ENCODE measurements around the gene LGR6. TPM values are rescaled to one million over a fixed set of nuclear protein-coding genes. Genes with fewer than 3 reads are reported as not detected.

Gene LGR6
- total RNA-seq, 1 experiment from 2014 or later = 0.08 TPM

DNA sequence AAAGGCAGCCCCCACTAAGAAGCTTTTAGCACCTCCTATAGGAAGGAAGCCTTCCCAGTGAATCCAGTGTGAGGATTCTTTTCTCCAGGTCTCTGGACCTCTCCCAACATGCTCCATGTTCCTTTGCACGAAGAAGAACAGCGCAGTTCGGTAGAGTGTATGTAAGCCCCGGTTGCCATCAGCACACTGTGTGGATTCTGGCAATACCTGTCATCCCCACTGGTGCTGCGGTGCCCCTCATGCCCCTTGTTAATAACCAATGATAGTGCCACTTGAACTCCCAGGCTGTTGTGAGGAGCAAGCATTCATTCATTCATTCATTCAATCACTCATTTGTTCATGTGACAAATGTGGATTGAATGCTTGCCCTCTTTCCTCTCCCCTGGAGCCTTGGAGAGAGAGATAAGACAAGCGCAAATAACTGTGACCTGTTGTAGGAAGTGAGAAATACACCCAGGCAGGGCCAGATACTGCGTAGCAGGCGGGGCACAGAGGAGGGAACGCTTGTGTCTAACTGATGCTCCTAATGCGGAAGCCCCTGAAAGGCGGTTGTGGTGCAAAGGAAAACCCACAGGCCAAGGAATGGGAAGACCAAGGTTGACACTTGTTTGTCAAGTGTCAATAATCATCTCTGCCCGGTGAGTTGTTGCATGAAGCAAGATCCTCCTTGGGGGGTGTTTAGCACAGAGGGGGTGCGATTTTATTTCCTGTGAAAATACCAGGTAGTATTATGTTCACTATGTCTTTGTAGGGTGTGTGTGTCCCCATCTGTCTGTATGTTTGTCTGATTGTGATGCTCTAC lies 9.8 kb downstream of the LGR6 start:
- TF ChIP-seq, protein P1, sequence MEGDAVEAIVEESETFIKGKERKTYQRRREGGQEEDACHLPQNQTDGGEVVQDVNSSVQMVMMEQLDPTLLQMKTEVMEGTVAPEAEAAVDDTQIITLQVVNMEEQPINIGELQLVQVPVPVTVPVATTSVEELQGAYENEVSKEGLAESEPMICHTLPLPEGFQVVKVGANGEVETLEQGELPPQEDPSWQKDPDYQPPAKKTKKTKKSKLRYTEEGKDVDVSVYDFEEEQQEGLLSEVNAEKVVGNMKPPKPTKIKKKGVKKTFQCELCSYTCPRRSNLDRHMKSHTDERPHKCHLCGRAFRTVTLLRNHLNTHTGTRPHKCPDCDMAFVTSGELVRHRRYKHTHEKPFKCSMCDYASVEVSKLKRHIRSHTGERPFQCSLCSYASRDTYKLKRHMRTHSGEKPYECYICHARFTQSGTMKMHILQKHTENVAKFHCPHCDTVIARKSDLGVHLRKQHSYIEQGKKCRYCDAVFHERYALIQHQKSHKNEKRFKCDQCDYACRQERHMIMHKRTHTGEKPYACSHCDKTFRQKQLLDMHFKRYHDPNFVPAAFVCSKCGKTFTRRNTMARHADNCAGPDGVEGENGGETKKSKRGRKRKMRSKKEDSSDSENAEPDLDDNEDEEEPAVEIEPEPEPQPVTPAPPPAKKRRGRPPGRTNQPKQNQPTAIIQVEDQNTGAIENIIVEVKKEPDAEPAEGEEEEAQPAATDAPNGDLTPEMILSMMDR (IDR thresholded peaks at IDR 0.05) = no peak
- TF ChIP-seq SIN3A (IDR thresholded peaks at IDR 0.05; ENCODE audit: borderline replicate concordance, insufficient read depth, low read depth, low read length) (no peak), TCF7L2 (IDR thresholded peaks at IDR 0.05; ENCODE audit: low read depth, low read length) (no peak), POLR2AphosphoS5 (IDR thresholded peaks at IDR 0.05; ENCODE audit: low read depth, low read length) (no peak)
- TF ChIP-seq, protein P2, sequence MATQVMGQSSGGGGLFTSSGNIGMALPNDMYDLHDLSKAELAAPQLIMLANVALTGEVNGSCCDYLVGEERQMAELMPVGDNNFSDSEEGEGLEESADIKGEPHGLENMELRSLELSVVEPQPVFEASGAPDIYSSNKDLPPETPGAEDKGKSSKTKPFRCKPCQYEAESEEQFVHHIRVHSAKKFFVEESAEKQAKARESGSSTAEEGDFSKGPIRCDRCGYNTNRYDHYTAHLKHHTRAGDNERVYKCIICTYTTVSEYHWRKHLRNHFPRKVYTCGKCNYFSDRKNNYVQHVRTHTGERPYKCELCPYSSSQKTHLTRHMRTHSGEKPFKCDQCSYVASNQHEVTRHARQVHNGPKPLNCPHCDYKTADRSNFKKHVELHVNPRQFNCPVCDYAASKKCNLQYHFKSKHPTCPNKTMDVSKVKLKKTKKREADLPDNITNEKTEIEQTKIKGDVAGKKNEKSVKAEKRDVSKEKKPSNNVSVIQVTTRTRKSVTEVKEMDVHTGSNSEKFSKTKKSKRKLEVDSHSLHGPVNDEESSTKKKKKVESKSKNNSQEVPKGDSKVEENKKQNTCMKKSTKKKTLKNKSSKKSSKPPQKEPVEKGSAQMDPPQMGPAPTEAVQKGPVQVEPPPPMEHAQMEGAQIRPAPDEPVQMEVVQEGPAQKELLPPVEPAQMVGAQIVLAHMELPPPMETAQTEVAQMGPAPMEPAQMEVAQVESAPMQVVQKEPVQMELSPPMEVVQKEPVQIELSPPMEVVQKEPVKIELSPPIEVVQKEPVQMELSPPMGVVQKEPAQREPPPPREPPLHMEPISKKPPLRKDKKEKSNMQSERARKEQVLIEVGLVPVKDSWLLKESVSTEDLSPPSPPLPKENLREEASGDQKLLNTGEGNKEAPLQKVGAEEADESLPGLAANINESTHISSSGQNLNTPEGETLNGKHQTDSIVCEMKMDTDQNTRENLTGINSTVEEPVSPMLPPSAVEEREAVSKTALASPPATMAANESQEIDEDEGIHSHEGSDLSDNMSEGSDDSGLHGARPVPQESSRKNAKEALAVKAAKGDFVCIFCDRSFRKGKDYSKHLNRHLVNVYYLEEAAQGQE (IDR thresholded peaks at IDR 0.05; ENCODE audit: insufficient read depth in 1 of 2, low read depth in 2 of 2, low read length in 1 of 2) = no peak
- intact Hi-C loops (cut with micrococcal nuclease; ENCODE audit: unreplicated experiment) (no loop called here), in situ Hi-C loops (cut with HindIII; ENCODE audit: low pct_unique_long_range_greater_than_20kb, low sequenced_read_pairs) (loop anchor here (25.0 kb wide), 1 partner anchor 109 kb away; no protein-coding TSS in a partner anchor)
- no peaks in the 10 kb centered on the region for H3K9me3 ChIP-seq (ENCODE audit: control insufficient read depth, insufficient read depth, low read depth, low read length)
- no peak overlapping the region for H3K4me3 ChIP-seq (ENCODE audit: low read depth in 2 of 2, low read length in 2 of 2)
- H3K27me3 ChIP-seq (ENCODE audit: control insufficient read depth, insufficient read depth, low read length) = no peaks in the 10 kb centered on the region
- no peaks in the 10 kb centered on the region for H3K36me3 ChIP-seq (ENCODE audit: control insufficient read depth, insufficient read depth, low read length)
- no TSS peak for BruUV-seq (replicated peaks)
- no peak for DNase-seq (ENCODE audit: low read depth, low spot score)
- peak; percentile 46 for ATAC-seq
- peaks cover 8% of the 10 kb centered on the region; the same call in 1 of the 2 replicates for H3K4me1 ChIP-seq (ENCODE audit: control insufficient read depth, insufficient read depth, low read length)
- CTCF ChIA-PET = no interaction called here
- H3K27ac ChIP-seq (ENCODE audit: low read length) = no peak overlapping the region
- POLR2A ChIA-PET = no interaction called here

DNA sequence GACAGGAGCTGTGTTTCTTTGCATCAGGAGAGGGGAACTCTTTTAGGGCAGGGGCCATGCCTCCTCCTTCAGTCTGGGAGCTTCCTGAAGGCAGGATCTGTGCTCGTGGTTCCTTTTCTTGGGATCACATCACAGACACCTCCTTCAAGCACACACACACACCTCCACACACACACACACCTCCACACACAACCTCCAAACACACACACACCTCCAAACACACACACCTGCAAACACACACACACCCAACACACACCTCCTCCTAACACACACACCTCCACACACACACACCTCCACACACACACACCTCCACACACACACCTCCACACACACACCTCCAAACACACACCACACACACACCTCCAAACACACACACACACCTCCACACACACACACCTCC lies 10.5 kb downstream of the LGR6 start:
- Histone ChIP-seq H3K4me1 (ENCODE audit: control insufficient read depth, insufficient read depth, low read length) (peaks cover 8% of the 10 kb centered on the region; the same call in 1 of the 2 replicates), H3K27ac (ENCODE audit: low read length) (no peak overlapping the region), H3K36me3 (ENCODE audit: control insufficient read depth, insufficient read depth, low read length) (no peaks in the 10 kb centered on the region), H3K27me3 (ENCODE audit: control insufficient read depth, insufficient read depth, low read length) (no peaks in the 10 kb centered on the region), H3K4me3 (ENCODE audit: low read depth in 2 of 2, low read length in 2 of 2) (no peak overlapping the region), H3K9me3 (ENCODE audit: control insufficient read depth, insufficient read depth, low read depth, low read length) (no peaks in the 10 kb centered on the region)
- DNase-seq (ENCODE audit: low read depth, low spot score) (no peak), ATAC-seq (0 out of 2 replicates have a peak, but pooled peaks have one; percentile 33)
- intact Hi-C loops (cut with micrococcal nuclease; ENCODE audit: unreplicated experiment) (no loop called here), in situ Hi-C loops (cut with HindIII; ENCODE audit: low pct_unique_long_range_greater_than_20kb, low sequenced_read_pairs) (loop anchor here (25.0 kb wide), 1 partner anchor 108 kb away; no protein-coding TSS in a partner anchor)
- CTCF ChIA-PET = no interaction called here
- POLR2A ChIA-PET = no interaction called here
- TF ChIP-seq SIN3A (IDR thresholded peaks at IDR 0.05; ENCODE audit: borderline replicate concordance, insufficient read depth, low read depth, low read length) = no peak
- no TSS peak for BruUV-seq (replicated peaks)

Measured in Panc1 (cell line).